ENCODE data around the gene IPO9. TPM values are rescaled to one million over a fixed set of nuclear protein-coding genes. Genes with fewer than 3 reads are reported as not detected.

The IPO9 gene
- polyA plus RNA-seq, 1 donor (not counting 4 experiments of a cell fraction or from before 2014, with no cell fraction given), result 38.9 TPM

- Histone ChIP-seq H3K9me1 (ENCODE audit: control insufficient read depth, extremely low read depth, insufficient read depth, low read length) (peaks cover 4% of the 10 kb centered on the region), H3K27me3 (ENCODE audit: control insufficient read depth, extremely low read depth, insufficient read depth, low read length) (no peaks in the 10 kb centered on the region), H4K20me1 (ENCODE audit: control insufficient read depth, extremely low read depth, insufficient read depth, low read length) (no peaks in the 10 kb centered on the region), H3K9me3 (ENCODE audit: control insufficient read depth, low read depth, low read length) (no peaks in the 10 kb centered on the region), H3K4me1 (ENCODE audit: control insufficient read depth, extremely low read depth, insufficient read depth, low read length) (peaks cover 23% of the 10 kb centered on the region), H3K4me2 (ENCODE audit: control insufficient read depth, extremely low read depth, insufficient read depth, low read depth, low read length) (no peak overlapping the region), H2AFZ (ENCODE audit: control insufficient read depth, low read length) (no peak overlapping the region), H3K79me2 (ENCODE audit: control insufficient read depth, insufficient read depth, low read length) (no peaks in the 10 kb centered on the region), H3K9ac (ENCODE audit: control insufficient read depth, extremely low read depth, insufficient read depth, low read length) (no peak overlapping the region), H3K4me3 (ENCODE audit: control insufficient read depth in 2 of 3, extremely low read depth in 1 of 3, insufficient read depth in 2 of 3, low read depth in 1 of 3, low read length in 3 of 3) (no peak overlapping the region), H3K36me3 (ENCODE audit: control insufficient read depth in 2 of 2, extremely low read depth in 1 of 2, insufficient read depth in 2 of 2, low read length in 2 of 2) (no peaks in the 10 kb centered on the region), H3K27ac (ENCODE audit: control insufficient read depth, insufficient read depth, low read length) (no peak overlapping the region)
- dilution Hi-C loops (cut with MboI; ENCODE audit: extremely low pct_ligation_motif_present, low sequenced_read_pairs), result no loop called here
- DNase-seq (ENCODE audit: low read depth, low spot score) (no peak), FAIRE-seq (no peak)
- TF ChIP-seq, protein P1, sequence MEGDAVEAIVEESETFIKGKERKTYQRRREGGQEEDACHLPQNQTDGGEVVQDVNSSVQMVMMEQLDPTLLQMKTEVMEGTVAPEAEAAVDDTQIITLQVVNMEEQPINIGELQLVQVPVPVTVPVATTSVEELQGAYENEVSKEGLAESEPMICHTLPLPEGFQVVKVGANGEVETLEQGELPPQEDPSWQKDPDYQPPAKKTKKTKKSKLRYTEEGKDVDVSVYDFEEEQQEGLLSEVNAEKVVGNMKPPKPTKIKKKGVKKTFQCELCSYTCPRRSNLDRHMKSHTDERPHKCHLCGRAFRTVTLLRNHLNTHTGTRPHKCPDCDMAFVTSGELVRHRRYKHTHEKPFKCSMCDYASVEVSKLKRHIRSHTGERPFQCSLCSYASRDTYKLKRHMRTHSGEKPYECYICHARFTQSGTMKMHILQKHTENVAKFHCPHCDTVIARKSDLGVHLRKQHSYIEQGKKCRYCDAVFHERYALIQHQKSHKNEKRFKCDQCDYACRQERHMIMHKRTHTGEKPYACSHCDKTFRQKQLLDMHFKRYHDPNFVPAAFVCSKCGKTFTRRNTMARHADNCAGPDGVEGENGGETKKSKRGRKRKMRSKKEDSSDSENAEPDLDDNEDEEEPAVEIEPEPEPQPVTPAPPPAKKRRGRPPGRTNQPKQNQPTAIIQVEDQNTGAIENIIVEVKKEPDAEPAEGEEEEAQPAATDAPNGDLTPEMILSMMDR (optimal IDR thresholded peaks at IDR 0.05 in 1 of 3, IDR thresholded peaks at IDR 0.05 in 1 of 3, conservative IDR thresholded peaks at IDR 0.05 in 1 of 3; ENCODE audit: extremely low read depth in 1 of 3, insufficient read depth in 2 of 3, low read length in 3 of 3), result no peak
- TF ChIP-seq EZH2 (IDR thresholded peaks at IDR 0.05; ENCODE audit: low read length), result no peak
Measured at GRCh38 chr1:201898992-201899391, 70.0 kb downstream of the IPO9 start.

- Histone ChIP-seq H3K79me2 (ENCODE audit: control insufficient read depth, insufficient read depth, low read length) (no peaks in the 10 kb centered on the region), H3K4me2 (ENCODE audit: control insufficient read depth, extremely low read depth, insufficient read depth, low read depth, low read length) (no peak overlapping the region), H4K20me1 (ENCODE audit: control insufficient read depth, extremely low read depth, insufficient read depth, low read length) (no peaks in the 10 kb centered on the region), H3K36me3 (ENCODE audit: control insufficient read depth in 2 of 2, extremely low read depth in 1 of 2, insufficient read depth in 2 of 2, low read length in 2 of 2) (no peaks in the 10 kb centered on the region), H3K4me1 (ENCODE audit: control insufficient read depth, extremely low read depth, insufficient read depth, low read length) (peaks cover 30% of the 10 kb centered on the region), H3K9ac (ENCODE audit: control insufficient read depth, extremely low read depth, insufficient read depth, low read length) (no peak overlapping the region), H3K9me3 (ENCODE audit: control insufficient read depth, low read depth, low read length) (no peaks in the 10 kb centered on the region), H3K27ac (ENCODE audit: control insufficient read depth, insufficient read depth, low read length) (no peak overlapping the region), H3K9me1 (ENCODE audit: control insufficient read depth, extremely low read depth, insufficient read depth, low read length) (peaks cover 4% of the 10 kb centered on the region), H3K27me3 (ENCODE audit: control insufficient read depth, extremely low read depth, insufficient read depth, low read length) (no peaks in the 10 kb centered on the region), H3K4me3 (ENCODE audit: control insufficient read depth in 2 of 3, extremely low read depth in 1 of 3, insufficient read depth in 2 of 3, low read depth in 1 of 3, low read length in 3 of 3) (no peak overlapping the region), H2AFZ (ENCODE audit: control insufficient read depth, low read length) (no peak overlapping the region)
- dilution Hi-C loops (cut with MboI; ENCODE audit: extremely low pct_ligation_motif_present, low sequenced_read_pairs), result no loop called here
- no peak for TF ChIP-seq EZH2 (IDR thresholded peaks at IDR 0.05; ENCODE audit: low read length)
- TF ChIP-seq, protein P1 (optimal IDR thresholded peaks at IDR 0.05 in 1 of 3, IDR thresholded peaks at IDR 0.05 in 1 of 3, conservative IDR thresholded peaks at IDR 0.05 in 1 of 3; ENCODE audit: extremely low read depth in 1 of 3, insufficient read depth in 2 of 3, low read length in 3 of 3), result no peak
- FAIRE-seq (no peak), DNase-seq (ENCODE audit: low read depth, low spot score) (no peak)
Measured at GRCh38 chr1:201899683-201900429, 70.9 kb downstream of the IPO9 start.
